DMS114 treated with DMSO at 0.1 percent for 48 hours (cell line): ENCODE measurements around the gene AGPAT2.
"Not testable (repeated sequence)": the region's sequence is repeated elsewhere in the genome, so short reads cannot be mapped to it uniquely, and the experiment has no call there.

Experiments
- DNase-seq: peaks from one replicate; lab custom pipeline; 2025; ENCODE audit not compliant: unreplicated experiment; lab: John Stamatoyannopoulos, UW

Gene AGPAT2

GRCh38 chr9:136720898-136721338 is 33.7 kb upstream of the AGPAT2 start:
- no peak for DNase-seq

- DNase-seq = no peak
These were observed 33.1 kb upstream of the AGPAT2 start for GRCh38 chr9:136720251-136720897.

- no peak for DNase-seq
These were observed 32.1 kb upstream of the AGPAT2 start for GRCh38 chr9:136719195-136719880.

- no peak for DNase-seq
These were observed 31.3 kb upstream of the AGPAT2 start for GRCh38 chr9:136718345-136719194.

GRCh38 chr9:136717399-136717798 is 30.1 kb upstream of the AGPAT2 start:
- no peak for DNase-seq

- DNase-seq = no peak
These were observed 27.6 kb upstream of the AGPAT2 start for GRCh38 chr9:136714893-136715274.

- DNase-seq = no peak
These were observed 27.0 kb upstream of the AGPAT2 start for GRCh38 chr9:136714096-136714892.

GRCh38 chr9:136713550-136713949 is 26.3 kb upstream of the AGPAT2 start:
- DNase-seq = no peak

GRCh38 chr9:136712690-136713544 is 25.7 kb upstream of the AGPAT2 start:
- no peak for DNase-seq

GRCh38 chr9:136711751-136712689 is 24.8 kb upstream of the AGPAT2 start, which contains the start of gene DIPK1B:
Gene DIPK1B (plus strand): TSS chr9:136712572. CDS start chr9:136712666, 94 bp downstream.
- DNase-seq = peak; percentile 12

- DNase-seq = not testable (repeated sequence)
These were observed 24.0 kb upstream of the AGPAT2 start for GRCh38 chr9:136711219-136711648.

- DNase-seq = no peak
These were observed 23.3 kb upstream of the AGPAT2 start for GRCh38 chr9:136710543-136710942.

- DNase-seq = no peak
These were observed 22.3 kb upstream of the AGPAT2 start for GRCh38 chr9:136709454-136710109.

GRCh38 chr9:136707849-136708517 is 20.7 kb upstream of the AGPAT2 start:
- no peak for DNase-seq

GRCh38 chr9:136707011-136707410 is 19.8 kb upstream of the AGPAT2 start:
- no peak for DNase-seq

- DNase-seq = no peak
These were observed 18.3 kb upstream of the AGPAT2 start for GRCh38 chr9:136705564-136705963.

- not testable (repeated sequence) for DNase-seq
These were observed 17.5 kb upstream of the AGPAT2 start for GRCh38 chr9:136704741-136705140.
